GM21619 (cell line): ENCODE data around the gene NID1.
"Not testable (repeated sequence)": the region's sequence is repeated elsewhere in the genome, so short reads cannot be mapped to it uniquely, and the experiment has no call there.

ENCODE experiments used
- ATAC-seq: cut with Tn5 transposase; IDR thresholded peaks from one replicate; pipeline ENCODE4 v1.9.1; 2021; ENCODE audit not compliant: unreplicated experiment

Gene NID1

GRCh38 chr1:235999259-235999925 is 65.5 kb downstream of the NID1 start:
- ATAC-seq: peak; percentile 86

- ATAC-seq: peak; percentile 33
Observed at GRCh38 chr1:235998812-235999211, 66.1 kb downstream of the NID1 start.

- ATAC-seq: no peak
Observed at GRCh38 chr1:235997931-235998330, 67.0 kb downstream of the NID1 start.

- ATAC-seq: no peak
Observed at GRCh38 chr1:235997049-235997448, 67.8 kb downstream of the NID1 start.

- no peak for ATAC-seq
Observed at GRCh38 chr1:235996048-235996785, 68.7 kb downstream of the NID1 start.

GRCh38 chr1:235995511-235995910 is 69.4 kb downstream of the NID1 start:
- no peak for ATAC-seq

- no peak for ATAC-seq
Observed at GRCh38 chr1:235993652-235994051, 71.2 kb downstream of the NID1 start.

- no peak for ATAC-seq
Observed at GRCh38 chr1:235992868-235993267, 72.0 kb downstream of the NID1 start.

GRCh38 chr1:235992346-235992745 is 72.5 kb downstream of the NID1 start:
- ATAC-seq: no peak

GRCh38 chr1:235990330-235990795 is 74.5 kb downstream of the NID1 start:
- ATAC-seq: no peak

GRCh38 chr1:235989105-235989504 is 75.8 kb downstream of the NID1 start:
- no peak for ATAC-seq

- ATAC-seq: peak; percentile 90
Observed at GRCh38 chr1:235986869-235987268, 78.0 kb downstream of the NID1 start.

GRCh38 chr1:235984041-235984825 is 80.7 kb downstream of the NID1 start:
- ATAC-seq: no peak

- ATAC-seq: no peak
Observed at GRCh38 chr1:235980976-235981375, 83.9 kb downstream of the NID1 start.

- ATAC-seq: no peak
Observed at GRCh38 chr1:235979716-235980333, 85.1 kb downstream of the NID1 start.

- ATAC-seq: no peak
Observed at GRCh38 chr1:235979176-235979575, 85.7 kb downstream of the NID1 start.

GRCh38 chr1:235976490-235976889 is 88.4 kb downstream of the NID1 start:
- ATAC-seq: no peak

- ATAC-seq: no peak
Observed at GRCh38 chr1:235974616-235975015, 90.3 kb downstream of the NID1 start.

GRCh38 chr1:235972691-235973090 is 92.2 kb downstream of the NID1 start:
- not testable (repeated sequence) for ATAC-seq

- peak; percentile 33 for ATAC-seq
Observed at GRCh38 chr1:235972311-235972689, 92.6 kb downstream of the NID1 start.
